Adrenal gland (tissue), 5 donors: Measurements from ENCODE around the gene OR1A1.

Experiments used
- POLR2A ChIP-seq, 2 donors: fragments of 450-650 bp; IDR thresholded peaks; one replicate each; pipeline ENCODE4 v1.6.1; 2017; ENCODE audit warnings: antibody characterized with exemption in 2 of 2, mild to moderate bottlenecking in 2 of 2, moderate library complexity in 1 of 2
- TF ChIP-seq, protein P1 (sequence below), 6 experiments: fragments of 450-650 bp in 4 of 6; fragments of 200-600 bp in 2 of 6; sonication (generic) in 1 of 6; IDR thresholded peaks; 1 replicate in 5 of 6; 2 replicates in 1 of 6; pipeline versions ENCODE4 v1.5.1 to v1.8.0; 2016 to 2021; ENCODE audit warnings: antibody characterized with exemption in 6 of 6, mild to moderate bottlenecking in 2 of 6, moderate library complexity in 1 of 6
- donor health status: DM: no; HTN: no; CAD: no.

DNA sequence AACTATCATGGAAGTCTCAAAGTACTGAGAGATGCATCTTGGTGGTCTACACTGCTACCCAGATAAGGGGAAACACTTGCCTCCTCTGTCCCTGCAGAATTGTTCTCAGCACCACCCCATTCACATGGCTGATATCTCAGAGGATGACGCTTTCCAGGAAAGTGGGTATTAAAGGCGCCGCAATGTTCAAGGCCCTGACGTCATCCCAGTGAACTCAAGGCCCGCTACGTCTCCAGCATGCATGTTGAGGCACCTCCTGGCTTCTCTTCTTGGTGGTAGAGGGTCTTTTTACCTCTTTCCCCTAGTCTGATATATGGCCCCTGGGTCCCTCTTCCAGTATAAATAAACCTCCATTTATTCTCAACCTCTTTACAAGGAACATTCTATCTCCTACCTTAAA, 1.0 kb downstream of the OR1A1 start:
- TF ChIP-seq, protein P1, sequence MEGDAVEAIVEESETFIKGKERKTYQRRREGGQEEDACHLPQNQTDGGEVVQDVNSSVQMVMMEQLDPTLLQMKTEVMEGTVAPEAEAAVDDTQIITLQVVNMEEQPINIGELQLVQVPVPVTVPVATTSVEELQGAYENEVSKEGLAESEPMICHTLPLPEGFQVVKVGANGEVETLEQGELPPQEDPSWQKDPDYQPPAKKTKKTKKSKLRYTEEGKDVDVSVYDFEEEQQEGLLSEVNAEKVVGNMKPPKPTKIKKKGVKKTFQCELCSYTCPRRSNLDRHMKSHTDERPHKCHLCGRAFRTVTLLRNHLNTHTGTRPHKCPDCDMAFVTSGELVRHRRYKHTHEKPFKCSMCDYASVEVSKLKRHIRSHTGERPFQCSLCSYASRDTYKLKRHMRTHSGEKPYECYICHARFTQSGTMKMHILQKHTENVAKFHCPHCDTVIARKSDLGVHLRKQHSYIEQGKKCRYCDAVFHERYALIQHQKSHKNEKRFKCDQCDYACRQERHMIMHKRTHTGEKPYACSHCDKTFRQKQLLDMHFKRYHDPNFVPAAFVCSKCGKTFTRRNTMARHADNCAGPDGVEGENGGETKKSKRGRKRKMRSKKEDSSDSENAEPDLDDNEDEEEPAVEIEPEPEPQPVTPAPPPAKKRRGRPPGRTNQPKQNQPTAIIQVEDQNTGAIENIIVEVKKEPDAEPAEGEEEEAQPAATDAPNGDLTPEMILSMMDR (IDR thresholded peaks at IDR 0.05) = no peak
- TF ChIP-seq POLR2A (IDR thresholded peaks at IDR 0.05) = no peak
